BJ (cell line): Measurements from ENCODE around the gene PDZRN3. TPM values are rescaled to one million over a fixed set of nuclear protein-coding genes. Genes with fewer than 3 reads are reported as not detected.

Source experiments
- CTCF ChIA-PET: fragments of 350-600 bp; formaldehyde crosslinking; extraction: SDS; loops from one replicate; lab custom pipeline; 2021; ENCODE audit warnings: antibody characterized with exemption, inconsistent platforms; lab: Yijun Ruan, JAX
- POLR2A ChIA-PET: fragments of 300-600 bp; sonication (Branson Sonifier 250); formaldehyde crosslinking; extraction: SDS; loops from one replicate; lab custom pipeline; 2021; ENCODE audit warnings: antibody characterized with exemption; lab: Charles Lee
- DNase-seq: peaks from one replicate; pipeline ENCODE4 v3.0.0-alpha.2; 2011; ENCODE audit warnings: low read depth
- H3K27me3 ChIP-seq: 2 replicates; pipeline ENCODE4 v1.6.0; 2011; ENCODE audit warnings: low read length; ENCODE audit not compliant: control insufficient read depth, insufficient read depth
- H3K36me3 ChIP-seq: 2 replicates; pipeline ENCODE4 v1.5.1; 2011; ENCODE audit warnings: low read length; ENCODE audit not compliant: control insufficient read depth, insufficient read depth
- H3K4me3 ChIP-seq: 2 replicates; pipeline ENCODE4 v1.5.1; 2011; ENCODE audit warnings: low read depth, mild to moderate bottlenecking, control low read depth, low read length
- CTCF ChIP-seq: IDR thresholded peaks from 2 replicates; pipeline ENCODE4 v1.5.1; 2011; ENCODE audit warnings: low read depth, mild to moderate bottlenecking, control low read depth, inconsistent platforms, low read length, moderate library complexity; ENCODE audit not compliant: insufficient read depth
- polyA plus RNA-seq: library from polyadenylated mRNA; depleted of rRNA; stranded (reverse); fragments of >200 nt; gene quantifications from 2 replicates; pipeline ENCODE4 v1.2.3, GENCODE V29; 2011

The PDZRN3 gene
- polyA plus RNA-seq, 1 experiment = 4.9 TPM

- ChIA-PET CTCF (no interaction called here), POLR2A (no interaction called here)
These were observed 149.6 kb downstream of the PDZRN3 start for GRCh38 chr3:73475175-73475574.

GRCh38 chr3:73474619-73475018, 150.1 kb downstream of the PDZRN3 start:
- Histone ChIP-seq H3K36me3 (no peaks in the 10 kb centered on the region), H3K4me3 (no peak overlapping the region), H3K27me3 (no peaks in the 10 kb centered on the region)
- no peak for DNase-seq
- CTCF ChIA-PET = interaction anchor here (1.0 kb wide), 1 partner anchor 18 kb away, joined by 3 read pairs; no protein-coding TSS in a partner anchor
- POLR2A ChIA-PET = no interaction called here
- no peak for TF ChIP-seq CTCF

More at GRCh38 chr3:73475175-73475574, 149.6 kb downstream of the PDZRN3 start:
- Histone ChIP-seq H3K36me3 (no peaks in the 10 kb centered on the region), H3K4me3 (no peak overlapping the region), H3K27me3 (no peaks in the 10 kb centered on the region)
- no peak for TF ChIP-seq CTCF
- DNase-seq = no peak

- H3K36me3 ChIP-seq = no peaks in the 10 kb centered on the region
- no peak overlapping the region for H3K4me3 ChIP-seq
- no peak for TF ChIP-seq CTCF
- ChIA-PET POLR2A (no interaction called here), CTCF (interaction anchor here (0.5 to 1.0 kb wide), 2 partner anchors 17 to 791 kb away, joined by 3 read pairs; no protein-coding TSS in a partner anchor)
- no peaks in the 10 kb centered on the region for H3K27me3 ChIP-seq
- no peak for DNase-seq
These were observed 150.8 kb downstream of the PDZRN3 start for GRCh38 chr3:73473898-73474416.

DNA sequence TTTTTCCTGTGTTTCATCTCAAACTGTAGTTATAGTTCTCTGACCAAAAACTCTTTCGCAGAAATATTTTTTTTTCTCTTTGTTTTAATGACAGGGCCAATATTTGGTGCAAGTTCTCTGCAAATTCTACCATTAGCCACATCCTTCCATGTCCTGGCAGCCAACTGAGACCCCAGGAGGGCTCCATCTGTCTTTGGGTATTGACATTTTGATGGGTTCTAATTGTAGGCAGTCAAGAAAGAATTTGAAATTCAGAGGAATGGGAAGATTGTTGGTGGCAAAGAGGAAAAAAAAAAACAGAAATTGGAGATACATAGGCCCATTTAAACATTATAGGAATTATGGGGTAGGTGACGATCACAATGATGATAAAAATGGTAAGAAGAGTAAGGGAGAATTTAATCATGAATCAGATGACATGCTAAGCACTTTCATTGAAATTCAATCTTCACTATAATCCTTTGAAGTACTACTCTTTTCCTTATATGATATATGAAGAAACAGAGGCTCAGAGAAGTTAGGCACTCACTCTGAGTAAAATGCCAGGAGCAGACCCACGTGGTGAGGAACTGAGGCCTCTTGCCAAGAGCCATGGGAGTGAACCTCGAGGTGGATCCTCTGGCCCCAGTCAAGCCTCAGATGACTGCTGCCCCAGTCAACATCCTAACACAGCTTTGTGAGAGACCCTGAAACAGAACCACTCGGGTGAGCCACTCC, 151.4 kb downstream of the PDZRN3 start:
- TF ChIP-seq CTCF = no peak
- POLR2A ChIA-PET = no interaction called here

DNA sequence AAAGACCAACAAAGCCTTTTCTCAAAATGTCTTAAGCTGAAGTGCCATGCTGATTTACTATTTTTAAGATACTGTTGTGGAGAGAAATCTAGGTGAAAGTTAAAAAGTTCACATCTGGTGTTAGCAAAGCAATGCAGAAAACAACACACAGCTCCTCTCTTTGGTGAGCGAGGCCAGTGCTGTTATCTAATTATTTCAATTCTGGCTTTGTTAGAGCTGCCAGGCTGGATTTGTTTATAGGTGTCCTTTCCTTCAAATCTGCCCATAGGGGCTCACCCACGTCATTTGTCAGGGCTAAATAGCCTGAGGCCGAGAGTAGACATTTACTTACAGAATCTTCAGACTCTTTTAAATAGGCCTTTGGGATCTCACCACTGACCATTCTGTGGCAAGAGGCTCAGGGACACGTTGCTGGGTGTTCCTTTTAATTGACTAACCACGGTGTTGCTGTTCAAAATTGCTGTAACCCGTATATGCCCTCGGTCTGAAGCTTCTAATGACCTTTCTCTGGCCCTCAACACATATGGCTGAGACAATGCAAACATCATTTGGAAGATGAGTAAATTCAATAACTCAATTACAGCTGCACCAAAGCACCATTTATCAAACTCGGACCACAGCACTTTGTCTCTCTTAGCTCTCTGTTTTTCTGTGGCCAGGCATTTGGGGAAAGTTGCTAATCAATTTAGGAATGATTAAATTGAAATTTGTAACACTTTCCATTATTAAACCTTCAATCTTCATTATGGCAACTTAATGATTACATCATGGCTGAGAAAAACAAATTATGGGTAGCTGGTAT, 152.6 kb downstream of the PDZRN3 start:
- H3K27me3 ChIP-seq = no peaks in the 10 kb centered on the region
- TF ChIP-seq CTCF = no peak
- ChIA-PET CTCF (interaction anchor here (0.9 to 1.5 kb wide), 3 partner anchors 39 to 376 kb away, joined by 3 to 6 read pairs (median 3); no protein-coding TSS in a partner anchor), POLR2A (no interaction called here)
- H3K4me3 ChIP-seq = no peak overlapping the region
- no peaks in the 10 kb centered on the region for H3K36me3 ChIP-seq
- DNase-seq = no peak

More for the DNA sequence above, 151.4 kb downstream of the PDZRN3 start:
- Histone ChIP-seq H3K4me3 (no peak overlapping the region), H3K36me3 (no peaks in the 10 kb centered on the region), H3K27me3 (no peaks in the 10 kb centered on the region)
- CTCF ChIA-PET = interaction anchor here (0.5 kb wide), 1 partner anchor 790 kb away, joined by 3 read pairs; no protein-coding TSS in a partner anchor
- no peak for DNase-seq
